T-helper 2 cell treated with Interferon-gamma antibody and Interleukin-4, amounts not matched to agents 100 ng/mL and 5 ng/mL, for 36 hours (primary cell): ENCODE measurements around the gene ABCA4. TPM values are rescaled to one million over a fixed set of nuclear protein-coding genes. Genes with fewer than 3 reads are reported as not detected.

Source experiments
- intact Hi-C: fragments of 100-400 bp; cut with micrococcal nuclease; formaldehyde crosslinking; loops from one replicate; pipeline ENCODE4 v1.15.1; 2023
- total RNA-seq: library from RNA; stranded (reverse); gene quantifications from 2 replicates; pipeline ENCODE4 v1.2.3, GENCODE V29; 2022

ABCA4 gene
- total RNA-seq, 1 donor from 2014 or later: not detected

GRCh38 chr1:94122201-94122970 lies 1.4 kb upstream of the ABCA4 start:
- intact Hi-C loops: no loop called here

GRCh38 chr1:94121411-94121821 lies 468 bp upstream of the ABCA4 start:
- intact Hi-C loops: no loop called here

GRCh38 chr1:94120570-94120901 lies 412 bp downstream of the ABCA4 start:
- intact Hi-C loops: no loop called here

- intact Hi-C loops: no loop called here
These were observed 965 bp downstream of the ABCA4 start for GRCh38 chr1:94119796-94120569.

- intact Hi-C loops: no loop called here
These were observed 1.6 kb downstream of the ABCA4 start for GRCh38 chr1:94119306-94119705.

GRCh38 chr1:94118471-94118870 lies 2.5 kb downstream of the ABCA4 start:
- intact Hi-C loops: no loop called here

- intact Hi-C loops: no loop called here
These were observed 2.9 kb downstream of the ABCA4 start for GRCh38 chr1:94118013-94118412.

- intact Hi-C loops: no loop called here
These were observed 3.6 kb downstream of the ABCA4 start for GRCh38 chr1:94117259-94117851.

- intact Hi-C loops: no loop called here
These were observed 5.0 kb downstream of the ABCA4 start for GRCh38 chr1:94115900-94116436.

- intact Hi-C loops: no loop called here
These were observed 5.6 kb downstream of the ABCA4 start for GRCh38 chr1:94115254-94115899.

GRCh38 chr1:94113589-94114226 lies 7.2 kb downstream of the ABCA4 start:
- intact Hi-C loops: no loop called here

- intact Hi-C loops: no loop called here
These were observed 9.1 kb downstream of the ABCA4 start for GRCh38 chr1:94111879-94112278.

- intact Hi-C loops: no loop called here
These were observed 9.8 kb downstream of the ABCA4 start for GRCh38 chr1:94110946-94111740.

- intact Hi-C loops: no loop called here
These were observed 10.8 kb downstream of the ABCA4 start for GRCh38 chr1:94110021-94110761.

- intact Hi-C loops: no loop called here
These were observed 11.5 kb downstream of the ABCA4 start for GRCh38 chr1:94109478-94109877.

GRCh38 chr1:94107141-94107540 lies 13.8 kb downstream of the ABCA4 start:
- intact Hi-C loops: no loop called here

GRCh38 chr1:94106716-94107115 lies 14.2 kb downstream of the ABCA4 start:
- intact Hi-C loops: no loop called here

GRCh38 chr1:94105957-94106529 lies 14.9 kb downstream of the ABCA4 start:
- intact Hi-C loops: no loop called here

- intact Hi-C loops: no loop called here
These were observed 15.4 kb downstream of the ABCA4 start for GRCh38 chr1:94105581-94105952.
